HG02852 (cell line): ENCODE data around the gene ZNF283.
A peak's percentile ranks its signal among the peaks of the same experiment; 100 is the strongest.

Experiments used
- ATAC-seq: cut with Tn5 transposase; IDR thresholded peaks from one replicate; pipeline ENCODE4 v1.9.1; 2021; ENCODE audit warnings: mild to moderate bottlenecking, moderate library complexity; ENCODE audit not compliant: unreplicated experiment

The ZNF283 gene

GRCh38 chr19:43826787-43827754 is at the start of gene ZNF283:
TSS of gene ZNF283 (plus strand) at chr19:43827321. CDS start at chr19:43833505, 6,184 bp downstream.
- ATAC-seq, result peak; percentile 88

DNA sequence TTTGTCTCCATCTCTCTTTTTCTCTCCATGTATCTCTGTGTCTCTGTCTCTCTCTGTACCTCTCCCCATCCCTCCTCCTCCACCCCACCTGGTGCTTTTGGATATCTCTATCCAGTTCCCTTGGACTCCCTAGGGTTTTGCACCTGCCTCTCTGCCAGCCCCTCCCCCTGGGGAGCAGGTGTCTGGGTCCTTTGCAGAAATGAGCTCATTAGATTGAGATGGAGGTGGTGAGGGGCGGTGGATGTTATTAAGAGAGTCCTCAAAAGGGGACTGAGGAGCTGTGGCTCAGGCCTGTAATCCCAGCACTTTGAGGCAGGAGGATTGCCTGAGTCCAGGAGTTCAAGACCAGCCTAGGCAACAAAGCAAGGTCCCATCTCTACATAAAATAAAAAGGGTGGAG is 48.5 kb upstream of the ZNF283 start:
- ATAC-seq, result no peak

GRCh38 chr19:43779147-43779819 is 47.8 kb upstream of the ZNF283 start:
- no peak for ATAC-seq

DNA sequence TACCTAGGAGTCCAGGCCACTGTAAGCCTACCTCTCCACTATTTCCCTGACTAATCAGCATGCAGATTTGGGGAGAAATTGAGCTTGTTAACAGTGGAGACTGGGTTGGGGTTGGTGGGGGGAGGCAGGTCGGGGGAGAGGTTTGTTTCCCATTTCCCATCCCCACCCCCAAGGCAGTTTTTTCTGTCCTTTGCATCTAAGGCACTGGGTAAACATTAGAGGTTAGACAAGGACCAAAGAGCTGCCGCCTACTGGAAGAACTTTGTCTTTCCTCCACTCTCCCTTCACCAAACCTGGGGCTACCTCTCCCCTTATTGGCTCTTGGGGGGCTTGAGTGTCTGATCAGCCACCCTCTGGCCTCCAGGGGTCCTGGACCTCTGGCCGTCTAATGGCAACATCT is 47.3 kb upstream of the ZNF283 start:
- no peak for ATAC-seq

DNA sequence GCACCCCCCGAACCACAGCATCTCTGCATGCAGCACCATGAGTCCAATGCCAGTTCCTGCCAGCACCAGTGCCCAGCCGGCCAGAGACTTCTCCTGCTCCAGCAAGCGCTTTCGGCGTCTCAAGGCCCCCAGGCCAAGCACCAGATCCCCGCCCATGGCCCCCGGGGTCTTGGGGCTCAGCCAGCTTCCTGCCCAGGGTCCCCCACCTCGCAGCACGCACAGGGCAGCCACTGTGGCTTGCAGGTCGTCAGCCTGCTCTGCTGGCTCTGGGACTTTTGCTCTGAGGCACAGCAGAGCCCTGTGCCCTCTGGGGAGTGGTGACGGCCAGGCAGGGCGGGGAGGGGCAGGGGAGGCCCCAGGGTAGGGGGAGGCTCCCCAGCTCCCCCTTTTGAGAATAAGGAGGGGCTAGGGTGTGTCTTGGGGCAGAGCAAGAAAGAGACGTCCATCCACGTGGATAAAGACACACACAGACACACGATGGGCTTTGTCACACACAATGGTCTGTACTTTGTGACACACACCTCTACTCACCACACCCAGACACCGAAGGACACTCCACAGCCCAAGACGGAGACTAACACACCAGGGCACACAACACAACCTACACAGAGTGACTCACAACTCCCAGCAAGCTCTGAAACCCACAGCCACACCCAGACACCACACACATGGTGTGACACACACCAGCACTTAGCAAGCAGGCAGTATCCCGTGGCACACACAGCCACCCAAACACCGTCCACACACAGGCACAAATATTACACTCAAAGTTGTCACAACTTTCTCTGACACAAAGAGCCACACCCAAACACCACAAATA is 46.2 kb upstream of the ZNF283 start, which contains the start of gene KCNN4:
KCNN4 (minus strand) TSS at position 268 of the 820 bp plus-strand sequence; CDS start at position 156, 112 bp downstream.
- no peak for ATAC-seq

DNA sequence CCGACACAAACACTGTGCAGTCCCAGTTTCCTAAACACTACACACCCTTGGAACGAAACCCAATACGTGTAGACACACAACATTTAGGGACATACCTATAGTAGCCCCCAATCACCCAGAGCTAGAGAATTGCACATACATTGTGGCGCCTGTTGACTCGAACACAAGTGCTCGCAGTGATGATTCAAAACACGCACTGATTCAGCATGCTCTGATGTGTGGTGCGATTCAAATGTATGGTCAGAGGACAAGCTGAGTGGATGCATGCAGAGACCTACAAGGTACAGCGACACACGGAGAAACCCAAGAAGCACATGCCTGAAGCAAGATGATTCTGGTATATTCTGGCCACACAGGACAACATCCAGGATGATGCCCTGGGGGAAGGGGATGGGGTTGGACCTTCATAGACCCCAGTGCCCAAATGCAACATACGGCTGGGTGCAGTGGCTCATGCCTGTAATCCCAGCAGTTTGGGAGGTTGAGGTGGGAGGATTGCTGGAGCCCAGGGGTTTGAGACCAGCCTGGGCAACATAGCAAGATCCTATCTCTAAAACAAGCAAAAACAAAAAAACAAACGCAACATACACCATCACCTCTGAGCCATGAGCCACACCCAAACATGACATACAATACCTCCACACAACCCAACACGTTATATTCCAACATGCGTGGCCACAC is 45.4 kb upstream of the ZNF283 start:
- no peak for ATAC-seq

DNA sequence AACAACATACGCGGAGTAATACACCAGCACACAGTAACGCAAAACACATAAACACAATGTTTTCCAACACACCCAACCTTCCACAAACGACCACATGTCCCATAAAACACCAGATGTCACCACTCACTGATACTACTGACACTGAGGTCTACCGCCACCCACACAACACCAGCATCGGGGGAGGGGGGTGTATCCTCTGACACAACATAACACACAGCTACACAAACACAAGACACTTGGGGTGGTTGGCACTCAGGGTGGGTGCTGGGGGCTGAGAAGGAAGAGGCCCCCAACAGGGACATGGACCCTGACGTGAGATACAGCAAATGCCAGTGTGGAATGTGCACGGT is 44.8 kb upstream of the ZNF283 start:
- no peak for ATAC-seq

DNA sequence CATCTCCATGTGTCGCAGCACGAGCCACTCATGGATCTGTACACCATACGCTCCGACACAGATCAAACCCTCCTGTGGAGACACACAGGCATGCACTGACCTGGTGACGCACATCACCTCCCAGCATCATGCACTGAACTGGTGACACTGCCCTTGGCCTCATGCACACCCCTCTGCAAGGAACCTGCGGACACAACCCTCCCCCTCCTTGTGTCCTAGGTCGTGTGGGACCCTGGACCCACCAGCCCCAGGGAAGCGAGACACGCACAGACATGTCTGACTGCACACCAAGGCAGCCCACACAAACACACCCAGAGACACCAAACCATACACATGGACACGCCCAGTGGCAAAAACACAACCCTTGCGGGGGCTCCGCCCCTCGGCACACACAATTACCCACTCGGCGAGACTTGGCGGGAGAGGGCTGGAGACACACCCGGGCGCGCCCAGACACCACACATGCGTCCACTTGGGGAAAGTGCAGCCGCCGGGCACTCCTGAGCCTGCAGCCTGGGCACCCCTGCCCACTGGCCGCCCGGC is 44.4 kb upstream of the ZNF283 start:
- ATAC-seq, result no peak

DNA sequence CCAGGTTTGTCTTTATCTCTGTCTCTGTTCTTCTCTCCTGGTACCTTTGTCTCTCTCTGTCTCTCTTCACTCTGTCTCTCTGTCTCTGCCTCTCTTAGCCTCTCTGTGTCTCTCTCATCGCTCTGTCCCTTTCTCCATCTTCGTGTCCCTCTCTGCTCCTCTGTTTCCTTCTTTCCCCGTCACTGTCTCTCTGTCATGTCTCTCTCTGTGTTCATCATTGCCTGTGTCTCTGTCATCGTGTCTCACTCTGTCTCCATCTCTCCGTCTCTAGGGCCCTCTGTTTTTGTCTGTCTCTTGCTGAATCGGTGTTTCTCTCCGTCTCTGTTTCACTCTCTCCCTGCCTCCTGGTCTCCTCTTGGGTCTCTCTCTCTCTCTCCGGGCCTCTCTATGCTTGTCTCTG is 43.5 kb upstream of the ZNF283 start:
- no peak for ATAC-seq

DNA sequence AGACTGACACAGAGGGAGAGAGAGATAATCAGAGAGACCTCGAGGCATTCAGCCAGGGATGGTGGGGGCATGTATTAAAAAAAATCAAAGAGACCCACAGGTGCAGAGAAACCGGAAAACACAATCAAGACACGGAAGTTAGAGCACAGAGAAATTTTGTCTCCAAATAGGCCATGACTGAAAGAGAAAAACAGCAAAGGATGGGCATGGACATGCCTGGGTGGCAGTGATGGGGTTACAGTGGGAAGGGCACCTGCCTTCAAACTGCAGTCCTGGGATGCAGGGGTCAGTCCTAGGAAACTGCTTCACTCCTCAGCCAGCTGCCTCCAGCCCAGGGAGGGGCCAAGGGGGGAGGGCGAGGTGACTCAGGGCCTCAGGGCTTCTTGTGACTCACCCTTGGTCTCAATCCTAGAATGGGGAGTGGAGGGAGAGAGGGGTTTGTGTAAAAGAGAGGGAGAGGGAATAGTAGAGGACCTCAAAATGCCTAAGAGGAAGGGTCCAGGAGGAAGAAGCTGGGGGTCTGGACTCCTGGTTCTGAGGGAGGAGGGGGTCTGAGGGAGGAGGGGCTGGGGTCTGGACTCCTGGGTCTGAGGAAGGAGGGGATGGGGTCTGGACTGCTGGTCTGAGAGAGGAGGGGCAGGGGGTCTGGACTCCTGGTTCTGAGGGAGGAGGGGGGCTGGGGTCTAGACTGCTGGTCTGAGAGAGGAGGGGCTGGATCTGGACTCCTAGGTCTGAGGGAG is 42.7 kb upstream of the ZNF283 start:
- ATAC-seq, result no peak

DNA sequence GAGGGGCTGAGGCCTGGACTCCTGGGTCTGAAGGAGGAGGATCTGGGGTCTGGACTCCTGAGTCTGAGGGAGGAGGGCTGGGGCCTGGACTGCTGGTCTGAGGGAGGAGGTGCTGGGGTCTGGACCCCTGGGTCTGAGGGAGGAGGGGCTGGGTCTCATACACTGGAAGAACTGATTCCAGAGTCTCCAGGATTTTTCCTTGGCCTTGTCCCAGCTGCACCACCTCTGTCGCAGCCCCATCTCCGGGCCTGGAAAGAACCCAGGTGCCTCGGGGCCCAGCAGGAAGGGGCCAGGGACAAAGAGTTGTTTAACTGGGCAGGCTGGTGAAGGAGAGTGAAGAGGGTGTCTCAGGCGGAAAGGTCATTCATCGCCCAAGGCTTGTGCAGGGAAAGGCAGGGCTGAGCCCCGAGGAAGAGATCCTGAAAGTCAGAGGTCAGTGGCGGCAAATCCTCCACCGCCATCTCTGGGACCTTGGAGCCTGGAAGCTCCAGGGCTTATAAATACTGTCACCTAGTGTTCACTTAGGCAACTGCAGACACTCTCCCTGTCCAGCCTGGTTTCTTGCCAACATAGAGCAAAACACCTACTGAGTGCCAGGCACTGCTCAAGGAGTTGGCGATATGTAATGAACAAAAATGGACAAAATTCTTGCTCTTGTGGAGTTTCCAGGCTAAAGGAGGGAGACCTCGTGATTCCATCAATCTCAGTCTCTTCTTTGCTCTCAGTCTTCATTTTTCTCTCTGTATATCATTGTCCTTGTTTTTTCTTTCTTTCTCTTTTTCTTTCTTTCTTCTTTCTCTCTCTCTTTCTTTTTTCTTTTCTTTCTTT is 41.9 kb upstream of the ZNF283 start:
- no peak for ATAC-seq

GRCh38 chr19:43786665-43787064 is 40.5 kb upstream of the ZNF283 start:
- no peak for ATAC-seq

DNA sequence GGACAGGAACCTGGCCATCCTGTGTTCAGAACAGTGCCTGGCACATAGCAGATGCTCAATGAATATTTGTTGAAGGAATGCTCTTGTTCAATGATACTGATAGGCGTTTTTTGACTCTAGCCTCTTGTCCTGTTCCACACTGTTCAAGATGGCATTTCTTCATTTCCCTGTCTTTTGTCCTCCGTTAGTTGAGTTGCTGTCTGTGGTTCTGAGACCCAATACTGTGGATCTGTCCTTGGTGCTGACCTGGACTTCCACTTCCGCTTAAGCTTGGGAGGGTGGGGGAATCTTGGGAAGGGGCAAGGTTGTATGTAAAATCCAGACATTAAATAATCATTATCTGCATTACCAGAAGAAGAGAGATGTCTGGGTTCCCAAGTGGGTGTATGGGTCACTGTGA is 38.1 kb upstream of the ZNF283 start:
- ATAC-seq, result no peak

GRCh38 chr19:43790587-43790986 is 36.5 kb upstream of the ZNF283 start:
- ATAC-seq, result no peak

GRCh38 chr19:43797118-43797517 is 30.0 kb upstream of the ZNF283 start:
- no peak for ATAC-seq

DNA sequence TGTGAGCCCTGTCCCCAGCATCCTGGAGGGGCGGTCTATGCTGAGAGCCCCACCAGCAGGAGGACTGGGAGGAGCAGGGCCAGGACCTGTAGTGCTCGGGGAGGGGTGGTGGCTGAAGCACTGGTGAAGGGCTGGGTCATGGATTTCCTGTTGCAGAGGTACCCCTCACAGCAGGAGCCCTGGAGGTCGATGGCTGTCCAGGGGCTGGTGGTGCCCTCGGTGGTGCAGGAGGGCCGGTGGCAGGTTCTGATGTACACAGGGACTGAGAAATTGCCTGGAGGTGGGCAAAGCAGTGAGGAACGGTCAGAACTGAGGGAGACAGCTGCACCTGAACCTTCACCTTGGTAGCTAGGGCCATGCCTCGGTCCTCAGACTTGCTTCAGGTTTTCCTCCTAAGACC is 29.6 kb upstream of the ZNF283 start:
- no peak for ATAC-seq

DNA sequence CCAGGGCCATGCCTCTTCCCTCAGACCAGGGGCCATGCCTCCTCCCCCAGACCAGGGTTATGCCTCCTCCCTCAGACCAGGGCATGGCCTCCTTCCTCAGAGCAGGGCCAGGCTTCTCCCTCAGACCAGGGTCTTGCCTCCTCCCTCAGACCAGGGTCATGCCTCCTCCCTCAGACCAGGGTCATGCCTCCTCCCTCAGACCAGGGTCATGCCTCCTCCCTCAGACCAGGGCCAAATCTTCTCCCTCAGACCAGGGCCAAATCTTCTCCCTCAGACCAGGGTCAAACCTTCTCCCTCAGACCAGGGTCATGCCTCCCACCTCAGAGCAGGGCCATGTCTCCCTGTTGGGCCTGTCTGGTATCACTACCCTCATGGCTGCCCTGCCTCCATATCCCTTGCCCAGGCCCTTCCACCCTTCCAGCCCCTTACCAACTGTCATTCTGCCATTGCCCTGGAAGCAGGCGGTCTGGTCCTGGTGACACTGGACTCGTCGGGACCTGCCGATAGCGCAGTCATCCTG is 29.0 kb upstream of the ZNF283 start:
- ATAC-seq, result no peak

- no peak for ATAC-seq
These were observed 28.3 kb upstream of the ZNF283 start for GRCh38 chr19:43798546-43799409.
